Measurements from ENCODE around the gene PCLO.

DNA sequence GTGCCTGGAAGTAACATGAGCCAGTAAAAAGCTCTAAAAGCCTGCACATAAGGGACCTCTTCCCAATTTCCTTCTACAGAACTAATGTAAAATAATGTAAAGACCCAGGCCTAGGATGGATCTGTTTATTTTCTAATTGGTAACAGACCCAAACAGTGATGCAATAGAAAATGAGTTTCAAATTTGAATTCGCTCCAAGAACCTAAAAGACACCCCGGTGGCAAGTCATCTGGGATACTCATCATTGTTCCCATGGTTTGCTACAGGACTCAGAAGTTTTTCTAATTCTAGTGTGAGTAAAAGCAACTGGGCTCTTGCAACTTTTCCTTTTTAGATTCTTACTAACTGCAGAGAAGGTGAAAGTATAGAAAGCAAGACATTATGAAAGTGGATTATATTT, 447.8 kb downstream of the PCLO start:
- TF ChIP-seq, protein P1, sequence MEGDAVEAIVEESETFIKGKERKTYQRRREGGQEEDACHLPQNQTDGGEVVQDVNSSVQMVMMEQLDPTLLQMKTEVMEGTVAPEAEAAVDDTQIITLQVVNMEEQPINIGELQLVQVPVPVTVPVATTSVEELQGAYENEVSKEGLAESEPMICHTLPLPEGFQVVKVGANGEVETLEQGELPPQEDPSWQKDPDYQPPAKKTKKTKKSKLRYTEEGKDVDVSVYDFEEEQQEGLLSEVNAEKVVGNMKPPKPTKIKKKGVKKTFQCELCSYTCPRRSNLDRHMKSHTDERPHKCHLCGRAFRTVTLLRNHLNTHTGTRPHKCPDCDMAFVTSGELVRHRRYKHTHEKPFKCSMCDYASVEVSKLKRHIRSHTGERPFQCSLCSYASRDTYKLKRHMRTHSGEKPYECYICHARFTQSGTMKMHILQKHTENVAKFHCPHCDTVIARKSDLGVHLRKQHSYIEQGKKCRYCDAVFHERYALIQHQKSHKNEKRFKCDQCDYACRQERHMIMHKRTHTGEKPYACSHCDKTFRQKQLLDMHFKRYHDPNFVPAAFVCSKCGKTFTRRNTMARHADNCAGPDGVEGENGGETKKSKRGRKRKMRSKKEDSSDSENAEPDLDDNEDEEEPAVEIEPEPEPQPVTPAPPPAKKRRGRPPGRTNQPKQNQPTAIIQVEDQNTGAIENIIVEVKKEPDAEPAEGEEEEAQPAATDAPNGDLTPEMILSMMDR (conservative IDR thresholded peaks at IDR 0.05 in 1 of 2, IDR thresholded peaks at IDR 0.05 in 1 of 2; ENCODE audit: extremely low read depth in 1 of 2, insufficient read depth in 1 of 2, low read depth in 1 of 2, low read length in 2 of 2) = no peak
- TF ChIP-seq EZH2 (IDR thresholded peaks at IDR 0.05; ENCODE audit: borderline replicate concordance, low read length) = no peak

Data from mammary epithelial cell (primary cell).